H1 (cell line): ENCODE results near the gene INO80.

Experiments used
- BACH1 ChIP-seq: IDR thresholded peaks from 2 replicates; pipeline ENCODE4 v1.6.1; 2012; ENCODE audit warnings: low read length, improper control_type of control experiment
- CREB1 ChIP-seq: IDR thresholded peaks from 2 replicates; pipeline ENCODE4 v1.6.1; 2012; ENCODE audit warnings: inconsistent platforms
- EZH2 ChIP-seq: fragments of 200-600 bp; sonication (generic); IDR thresholded peaks from 2 replicates; pipeline ENCODE4 v1.7.1; 2012; ENCODE audit warnings: low read depth, mild to moderate bottlenecking, moderate library complexity, low read length, inconsistent platforms; ENCODE audit not compliant: severe bottlenecking
- KDM1A ChIP-seq: fragments of 200-600, 300-600 bp; sonication (generic); IDR thresholded peaks from 2 replicates; pipeline ENCODE4 v1.7.1; 2016; ENCODE audit warnings: mild to moderate bottlenecking, low read length, borderline replicate concordance
- POLR2A ChIP-seq, 2 experiments: IDR thresholded peaks; 1 replicate in 1 of 2; 2 replicates in 1 of 2; pipeline ENCODE4 v1.6.1; 2011; ENCODE audit warnings: low read depth in 2 of 2, low read length in 2 of 2, mild to moderate bottlenecking in 2 of 2; ENCODE audit errors: control extremely low read depth in 1 of 2
- POLR2AphosphoS5 ChIP-seq: IDR thresholded peaks from 2 replicates; pipeline ENCODE4 v1.6.1; 2011; ENCODE audit warnings: low read depth, low read length
- RNF2 ChIP-seq: fragments of 200-900, 300-1000 bp; sonication (generic); IDR thresholded peaks from 2 replicates; pipeline ENCODE4 v1.7.1; 2016; ENCODE audit warnings: borderline replicate concordance, low read depth, mild to moderate bottlenecking, antibody characterized with exemption, low read length; ENCODE audit not compliant: poor library complexity, severe bottlenecking; ENCODE audit errors: missing control alignments
- SAP30 ChIP-seq: fragments of 300-600 bp; sonication (generic); IDR thresholded peaks from 2 replicates; pipeline ENCODE4 v1.7.1; 2012; ENCODE audit warnings: low read length, moderate library complexity, mild to moderate bottlenecking, inconsistent platforms; ENCODE audit not compliant: insufficient read depth, insufficient replicate concordance
- SUZ12 ChIP-seq: fragments of 200-600 bp; sonication (generic); IDR thresholded peaks from 2 replicates; pipeline ENCODE4 v1.6.1; 2012; ENCODE audit warnings: mild to moderate bottlenecking, inconsistent platforms, low read length, moderate library complexity, mixed read lengths
- USF2 ChIP-seq: IDR thresholded peaks from 2 replicates; pipeline ENCODE4 v1.6.1; 2011; ENCODE audit warnings: low read length, improper control_type of control experiment
- TF ChIP-seq, protein P1 (sequence below), 3 experiments: IDR thresholded peaks; 1 replicate in 2 of 3; 2 replicates in 1 of 3; pipeline versions ENCODE4 v1.5.1 to v1.6.1; 2011; ENCODE audit warnings: low read length in 3 of 3, mild to moderate bottlenecking in 3 of 3, inconsistent platforms in 2 of 3, low read depth in 1 of 3, moderate library complexity in 1 of 3; ENCODE audit not compliant: insufficient read depth in 1 of 3; ENCODE audit errors: control extremely low read depth in 1 of 3

- TF ChIP-seq, protein P1, sequence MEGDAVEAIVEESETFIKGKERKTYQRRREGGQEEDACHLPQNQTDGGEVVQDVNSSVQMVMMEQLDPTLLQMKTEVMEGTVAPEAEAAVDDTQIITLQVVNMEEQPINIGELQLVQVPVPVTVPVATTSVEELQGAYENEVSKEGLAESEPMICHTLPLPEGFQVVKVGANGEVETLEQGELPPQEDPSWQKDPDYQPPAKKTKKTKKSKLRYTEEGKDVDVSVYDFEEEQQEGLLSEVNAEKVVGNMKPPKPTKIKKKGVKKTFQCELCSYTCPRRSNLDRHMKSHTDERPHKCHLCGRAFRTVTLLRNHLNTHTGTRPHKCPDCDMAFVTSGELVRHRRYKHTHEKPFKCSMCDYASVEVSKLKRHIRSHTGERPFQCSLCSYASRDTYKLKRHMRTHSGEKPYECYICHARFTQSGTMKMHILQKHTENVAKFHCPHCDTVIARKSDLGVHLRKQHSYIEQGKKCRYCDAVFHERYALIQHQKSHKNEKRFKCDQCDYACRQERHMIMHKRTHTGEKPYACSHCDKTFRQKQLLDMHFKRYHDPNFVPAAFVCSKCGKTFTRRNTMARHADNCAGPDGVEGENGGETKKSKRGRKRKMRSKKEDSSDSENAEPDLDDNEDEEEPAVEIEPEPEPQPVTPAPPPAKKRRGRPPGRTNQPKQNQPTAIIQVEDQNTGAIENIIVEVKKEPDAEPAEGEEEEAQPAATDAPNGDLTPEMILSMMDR (IDR thresholded peaks at IDR 0.05; ENCODE audit: control extremely low read depth in 1 of 3, insufficient read depth in 1 of 3, low read depth in 1 of 3, low read length in 3 of 3) = no peak
- TF ChIP-seq RNF2 (no peak), SUZ12 (no peak), BACH1 (no peak), USF2 (no peak), SAP30 (no peak), CREB1 (no peak), KDM1A (no peak), EZH2 (no peak), POLR2AphosphoS5 (no peak), POLR2A (IDR thresholded peaks at IDR 0.05; ENCODE audit: control extremely low read depth in 1 of 2, low read depth in 2 of 2, low read length in 2 of 2) (no peak)
Observed at GRCh38 chr15:40964006-40964405, 152.1 kb downstream of the INO80 start.
